NCI-H1048 (cell line): ENCODE results near the gene DOCK2.

Experiments
- DNase-seq: peaks from one replicate; lab custom pipeline; 2025; lab: John Stamatoyannopoulos, UW

The DOCK2 gene

DNA sequence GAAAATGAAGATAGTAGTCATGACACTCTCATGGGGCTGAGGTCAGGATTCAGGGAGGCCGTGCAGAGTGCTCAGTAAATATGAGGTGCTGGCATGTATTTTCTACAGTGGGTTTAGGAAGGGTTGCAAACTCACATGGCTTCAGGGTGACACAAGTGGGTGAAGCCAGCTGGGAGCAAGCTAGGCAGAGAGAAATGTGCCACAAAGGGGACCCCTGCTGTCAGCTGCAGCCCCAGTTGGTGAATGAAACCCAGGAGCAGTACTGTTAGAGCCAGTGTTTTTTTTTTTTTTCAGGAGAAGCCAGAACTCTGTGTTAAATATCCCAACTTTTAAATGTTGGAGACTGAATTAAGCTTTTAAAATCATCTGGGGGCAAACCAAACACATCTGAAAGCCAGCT, 267.9 kb downstream of the DOCK2 start:
- no peak for DNase-seq

- DNase-seq = no peak
Measured at GRCh38 chr5:169906745-169907649, 269.9 kb downstream of the DOCK2 start.

DNA sequence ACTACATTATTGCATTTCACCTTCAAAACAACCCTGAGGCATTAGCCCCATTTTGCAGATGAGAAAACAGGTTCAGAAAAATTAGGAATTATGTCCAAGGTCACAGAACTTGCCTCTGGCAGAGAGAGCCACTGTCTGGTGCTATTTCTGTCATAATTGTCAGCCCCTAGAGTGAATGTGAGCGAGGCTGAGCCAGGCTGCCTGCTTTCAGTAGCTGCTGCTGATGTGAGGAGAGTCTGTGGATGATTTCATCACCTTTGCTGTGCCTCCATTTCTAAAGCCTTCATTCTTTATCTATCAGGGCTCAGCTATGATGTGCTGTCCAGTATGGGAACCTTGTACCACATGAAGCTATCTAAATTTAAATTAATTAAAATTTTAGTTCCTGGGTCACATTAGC, 271.8 kb downstream of the DOCK2 start:
- DNase-seq = no peak

DNA sequence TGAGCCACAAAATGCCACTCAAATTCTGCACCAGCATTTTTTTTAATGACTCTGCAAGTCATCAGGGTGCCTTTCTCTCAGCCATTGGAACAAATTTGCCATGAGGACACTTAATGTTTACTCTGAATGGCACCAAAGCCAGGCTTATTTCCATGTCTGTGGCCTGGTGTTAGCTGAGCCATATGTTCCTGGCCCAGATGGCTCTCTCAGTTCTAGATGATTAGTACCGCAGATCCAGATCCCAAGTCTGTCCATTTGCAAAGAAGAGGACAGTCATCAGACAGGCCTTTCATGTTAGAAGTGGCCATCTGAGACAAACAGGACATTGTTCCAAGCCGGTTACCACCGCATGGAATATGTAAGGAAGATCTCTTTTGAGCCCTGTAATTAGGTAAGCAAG, 272.9 kb downstream of the DOCK2 start:
- no peak for DNase-seq

DNA sequence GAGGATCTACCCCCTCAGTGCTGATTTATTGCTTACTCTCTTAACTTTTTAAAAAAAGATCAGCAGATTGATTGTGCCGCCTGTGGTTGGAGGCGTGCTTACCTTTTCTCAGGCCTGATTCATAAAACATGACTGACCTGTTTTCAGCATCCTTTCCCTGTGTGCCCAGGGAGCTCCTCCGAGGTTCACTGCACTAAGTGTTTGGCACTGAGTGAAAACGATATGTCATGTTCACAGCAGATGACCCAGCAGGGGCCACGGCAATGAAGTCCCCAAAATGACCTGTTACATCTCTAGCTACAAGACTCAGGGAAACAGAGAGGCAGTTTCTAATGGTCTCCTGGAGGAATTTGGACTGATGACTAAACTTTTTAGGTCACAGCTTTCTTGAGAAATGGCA, 273.3 kb downstream of the DOCK2 start:
- no peak for DNase-seq

- no peak for DNase-seq
Measured at GRCh38 chr5:169911448-169912212, 274.6 kb downstream of the DOCK2 start.

DNA sequence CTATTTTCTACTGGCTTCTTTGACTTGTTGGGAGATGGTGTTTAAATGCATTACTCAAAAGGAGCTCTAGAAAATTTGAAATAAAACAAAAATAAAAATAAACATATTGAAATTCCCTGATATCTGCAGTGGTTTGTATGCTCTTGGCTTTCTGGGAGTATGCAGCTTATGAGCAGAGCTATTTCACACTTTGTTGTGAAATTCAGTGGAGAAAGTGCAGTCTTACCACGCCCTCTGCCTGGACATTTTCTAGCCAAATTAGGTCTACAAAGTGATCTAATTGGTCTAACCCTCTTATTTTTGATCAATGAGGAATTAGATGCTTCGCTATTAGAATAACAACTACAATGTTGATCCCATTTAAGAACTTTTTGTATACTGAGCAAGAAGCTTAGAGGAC, 276.4 kb downstream of the DOCK2 start:
- no peak for DNase-seq

- no peak for DNase-seq
Measured at GRCh38 chr5:169914766-169915165, 277.7 kb downstream of the DOCK2 start.

DNA sequence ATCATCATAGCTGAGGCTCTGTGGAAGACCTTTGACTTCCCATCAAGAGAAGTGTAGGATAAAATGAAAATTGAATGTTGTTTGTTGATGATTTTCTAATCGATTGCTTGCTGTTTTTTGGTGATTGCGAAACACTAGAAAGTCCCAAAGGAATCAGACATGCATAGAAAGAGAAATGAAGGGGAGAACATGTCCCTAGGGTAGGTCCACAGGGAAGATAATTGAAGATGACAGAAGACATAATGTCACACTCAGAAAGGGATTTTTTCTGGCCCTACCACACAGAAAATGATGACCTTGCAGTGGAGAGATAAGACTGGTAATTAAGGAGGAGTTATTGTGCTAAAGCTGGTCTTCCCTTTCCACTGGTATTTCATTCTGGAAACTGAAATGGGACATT, 280.4 kb downstream of the DOCK2 start:
- no peak for DNase-seq

DNA sequence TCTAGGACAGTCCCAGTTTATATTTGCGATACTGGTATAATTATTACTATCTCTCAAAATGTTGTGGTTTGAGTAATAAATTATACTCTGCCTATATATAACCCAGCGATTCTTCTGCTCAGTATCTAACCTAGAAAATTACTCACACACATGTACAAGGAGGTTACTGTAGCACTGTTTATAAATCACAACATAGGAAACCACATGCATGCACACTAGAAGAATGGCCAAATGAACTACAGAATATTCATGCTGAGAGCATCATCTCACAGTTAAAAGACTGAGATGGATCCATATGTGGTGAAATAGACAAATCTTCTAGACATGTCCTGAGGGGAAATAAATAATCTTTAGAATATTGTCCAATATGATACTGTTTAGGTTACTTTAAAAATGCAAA, 281.2 kb downstream of the DOCK2 start:
- no peak for DNase-seq

GRCh38 chr5:169920474-169920873, 283.4 kb downstream of the DOCK2 start:
- no peak for DNase-seq

- no peak for DNase-seq
Measured at GRCh38 chr5:169921384-169921783, 284.3 kb downstream of the DOCK2 start.

DNA sequence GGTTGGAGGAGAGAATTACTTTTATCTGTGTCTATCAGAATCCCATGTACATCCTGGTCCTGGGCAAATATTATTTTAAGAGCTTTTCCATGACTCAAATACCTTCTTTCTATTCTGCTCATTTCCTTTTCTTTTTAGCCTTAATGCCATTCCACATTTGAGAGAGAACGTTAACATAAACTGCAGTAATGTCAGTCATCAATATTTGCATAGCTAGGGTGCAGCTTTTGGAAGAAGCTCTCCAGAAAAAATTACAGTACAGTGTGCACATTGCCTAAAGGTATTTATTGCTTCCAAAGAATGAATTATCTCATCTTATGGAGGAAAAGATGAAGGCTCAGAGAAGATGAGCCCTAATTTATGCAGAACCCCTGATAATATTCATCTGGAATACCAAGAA, 284.9 kb downstream of the DOCK2 start:
- DNase-seq = no peak

DNA sequence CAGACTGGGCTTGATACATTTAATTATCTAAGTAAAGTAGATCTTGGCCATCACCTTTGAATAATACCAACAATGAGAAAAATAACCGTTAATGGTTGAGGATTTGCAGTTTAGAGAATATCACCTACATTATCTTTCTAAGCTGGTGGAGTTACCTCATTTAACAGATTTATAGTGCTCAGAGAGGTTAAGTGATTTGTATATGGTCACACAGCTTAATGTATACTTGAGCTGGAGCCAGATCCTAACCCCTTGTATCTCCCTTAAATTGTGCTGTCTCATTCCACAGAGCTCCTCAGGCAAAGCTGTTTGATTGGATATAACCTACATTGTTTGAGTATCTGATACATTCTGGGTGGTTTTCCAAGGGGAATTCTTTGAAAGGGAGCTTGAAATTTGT, 285.4 kb downstream of the DOCK2 start:
- DNase-seq = no peak

GRCh38 chr5:169923988-169924387, 286.9 kb downstream of the DOCK2 start:
- DNase-seq = no peak

- DNase-seq = no peak
Measured at GRCh38 chr5:169933127-169933526, 296.1 kb downstream of the DOCK2 start.

GRCh38 chr5:169933616-169934015, 296.5 kb downstream of the DOCK2 start:
- no peak for DNase-seq

DNA sequence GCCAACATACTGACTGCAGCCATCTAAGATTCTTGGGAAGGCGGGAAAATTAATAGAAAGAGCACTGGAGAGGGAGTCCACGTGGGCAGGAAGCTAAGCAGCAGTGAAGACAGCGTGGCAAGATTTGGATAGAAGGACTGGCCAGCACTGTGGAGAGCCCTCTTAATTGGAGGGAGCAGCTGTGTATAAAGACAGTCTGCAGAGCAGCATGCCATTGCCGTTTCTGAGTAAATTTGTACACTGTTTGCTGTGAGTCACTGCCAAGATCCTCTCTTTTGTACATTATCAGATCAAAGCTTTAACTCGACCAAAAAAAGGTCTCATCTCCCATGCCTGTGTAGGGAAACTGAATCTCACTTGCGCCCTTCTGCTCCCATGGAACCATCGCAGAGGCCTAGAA, 297.9 kb downstream of the DOCK2 start:
- DNase-seq = no peak

DNA sequence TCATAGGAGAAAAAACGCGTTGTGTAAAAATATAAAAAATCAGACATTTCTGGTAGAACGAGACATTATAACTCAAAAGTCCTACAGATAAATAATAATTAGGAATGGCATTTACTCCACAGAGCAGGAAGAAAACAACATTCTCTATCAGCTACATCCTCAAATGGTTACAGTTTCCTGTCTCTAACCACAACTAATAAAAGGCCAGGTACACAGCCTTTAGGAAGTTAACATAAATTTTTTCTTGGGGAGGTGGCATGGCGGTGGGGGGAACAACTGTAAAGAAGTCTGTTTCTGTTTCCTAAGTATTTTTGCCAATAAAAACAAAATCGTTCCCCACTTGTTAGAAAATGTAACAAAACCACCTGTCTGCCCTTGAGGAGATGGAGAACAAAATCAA, 298.7 kb downstream of the DOCK2 start:
- DNase-seq = no peak

- no peak for DNase-seq
Measured at GRCh38 chr5:169938439-169938838, 301.4 kb downstream of the DOCK2 start.

GRCh38 chr5:169939731-169940130, 302.7 kb downstream of the DOCK2 start:
- no peak for DNase-seq

DNA sequence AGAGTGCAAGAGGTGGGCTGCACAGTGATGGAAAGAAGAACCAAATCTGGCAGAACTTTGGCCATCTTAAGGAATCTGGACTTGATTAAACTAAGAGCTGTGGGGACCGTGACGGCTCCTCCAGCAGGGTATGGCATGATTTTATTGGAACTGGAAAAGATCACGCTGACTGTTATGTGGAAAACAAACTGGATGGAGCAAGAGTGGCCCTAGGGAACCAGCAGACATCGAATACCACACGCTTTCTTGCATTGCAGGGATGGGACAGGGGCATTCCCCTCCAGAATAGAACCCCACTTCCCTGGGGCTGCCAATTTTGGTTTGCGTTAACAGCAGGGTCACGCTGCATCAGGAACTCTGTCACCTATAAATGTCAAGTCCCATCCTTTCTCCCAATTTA, 304.5 kb downstream of the DOCK2 start:
- no peak for DNase-seq

GRCh38 chr5:169942181-169942580, 305.1 kb downstream of the DOCK2 start:
- no peak for DNase-seq
